Large intestine (tissue), 3 donors: ENCODE results near the gene KBTBD4. TPM values are rescaled to one million over a fixed set of nuclear protein-coding genes. Genes with fewer than 3 reads are reported as not detected.

ENCODE experiments used
- DNase-seq, 2 donors: peaks; one replicate each; pipeline versions ENCODE4 v3.0.0 to v3.0.0-alpha.2; 2013
- H3K27ac ChIP-seq: one replicate; pipeline ENCODE4 v1.5.1; 2013; ENCODE audit warnings: low read length
- H3K27me3 ChIP-seq: 2 replicates; pipeline ENCODE4 v1.6.1; 2013; ENCODE audit warnings: low read length; ENCODE audit not compliant: control insufficient read depth, insufficient read depth
- H3K36me3 ChIP-seq: 2 replicates; pipeline ENCODE4 v1.6.1; 2013; ENCODE audit warnings: low read length; ENCODE audit not compliant: control insufficient read depth, insufficient read depth
- H3K4me1 ChIP-seq: one replicate; pipeline ENCODE4 v1.6.1; 2013; ENCODE audit warnings: low read length; ENCODE audit not compliant: control insufficient read depth, insufficient read depth
- H3K4me3 ChIP-seq: one replicate; pipeline ENCODE4 v1.5.1; 2013; ENCODE audit warnings: low read length
- H3K9me3 ChIP-seq: one replicate; pipeline ENCODE4 v1.6.1; 2013; ENCODE audit warnings: mild to moderate bottlenecking, low read depth, low read length, moderate library complexity; ENCODE audit not compliant: control insufficient read depth
- WGBS: methylation state at CpG from one replicate; pipeline ENCODE4 v1.1.5; 2013; ENCODE audit warnings: low lambda C conversion rate; ENCODE audit not compliant: insufficient coverage; 5-methylcytosine and 5-hydroxymethylcytosine counted together
- polyA plus RNA-seq: library from polyadenylated mRNA; unstranded; fragments of 120-200 nt; gene quantifications from one replicate; pipeline ENCODE4 v1.2.1, GENCODE V29; 2013

Gene KBTBD4
- polyA plus RNA-seq, 1 donor, result 13.9 TPM

DNA sequence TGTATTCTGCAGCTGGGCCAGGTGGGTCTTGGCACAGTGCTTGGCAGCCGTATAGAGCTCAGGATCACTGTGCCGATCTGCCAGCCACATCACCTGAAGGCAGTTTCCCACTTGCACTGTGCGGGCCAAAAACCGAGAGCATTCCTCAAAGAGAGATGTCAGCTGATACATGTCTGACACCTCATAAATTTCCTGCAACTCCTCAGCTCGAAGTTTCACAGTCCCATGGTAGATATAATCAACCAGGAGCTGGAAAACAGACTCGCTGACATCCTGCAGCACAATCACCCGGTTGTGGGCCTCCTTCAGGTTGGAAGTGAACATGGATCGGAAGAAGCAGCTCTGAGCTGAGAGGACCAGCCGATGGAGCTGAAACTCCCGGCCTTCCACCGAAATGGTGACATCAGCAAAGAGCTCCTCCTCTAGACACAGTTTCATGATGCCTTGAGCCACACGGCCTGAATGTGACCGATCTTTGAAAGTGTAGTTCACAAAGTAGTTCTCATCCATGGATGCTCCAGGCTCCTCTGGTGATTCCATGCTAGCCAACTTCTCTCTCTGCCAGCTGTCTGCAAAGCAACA is 1.2 kb downstream of the KBTBD4 start:
- H3K4me1 ChIP-seq, result peaks cover 15% of the 10 kb centered on the region
- no peak overlapping the region for H3K27ac ChIP-seq
- H3K4me3 ChIP-seq, result no peak overlapping the region

GRCh38 chr11:47573321-47573720 is 5.4 kb downstream of the KBTBD4 start:
- Histone ChIP-seq H3K27ac (no peak overlapping the region), H3K4me3 (no peak overlapping the region), H3K36me3 (peaks cover 45% of the 10 kb centered on the region), H3K4me1 (peaks cover 7% of the 10 kb centered on the region), H3K9me3 (no peaks in the 10 kb centered on the region), H3K27me3 (no peaks in the 10 kb centered on the region)
- no CpG with 5 or more reads among the region's 11 CpGs for WGBS
- no peak for DNase-seq

More for the DNA sequence above, 1.2 kb downstream of the KBTBD4 start:
- Histone ChIP-seq H3K27me3 (no peaks in the 10 kb centered on the region), H3K36me3 (peaks cover 48% of the 10 kb centered on the region), H3K9me3 (no peaks in the 10 kb centered on the region)
- DNase-seq, result no peak
- no CpG with 5 or more reads among the region's 13 CpGs for WGBS

DNA sequence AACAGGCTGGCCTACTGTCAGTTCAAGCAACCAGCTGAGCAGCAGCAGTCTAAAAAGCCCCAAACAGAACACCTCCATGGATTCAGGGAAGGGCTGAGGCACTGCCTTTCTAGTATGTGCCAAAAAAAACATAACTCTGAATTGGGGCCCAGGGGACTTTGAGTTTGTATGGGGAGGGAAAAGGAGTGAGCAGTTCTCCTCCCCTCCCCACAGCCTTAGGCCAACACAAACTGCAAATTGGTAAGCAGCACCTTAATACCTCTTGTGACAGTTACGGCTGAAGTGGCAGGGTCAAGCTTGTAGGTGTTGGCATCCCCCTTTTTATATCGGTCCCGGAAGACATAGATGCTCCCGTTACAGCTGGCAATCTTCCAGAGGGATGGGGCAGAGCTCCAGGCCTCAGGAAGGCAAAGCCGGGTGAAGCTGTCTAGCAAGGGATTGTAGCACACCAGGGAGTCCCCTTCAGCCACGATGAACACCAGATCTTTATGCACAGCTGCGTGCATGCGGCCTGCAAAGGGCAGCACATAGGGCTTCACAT is 6.0 kb downstream of the KBTBD4 start:
- Histone ChIP-seq H3K27ac (no peak overlapping the region), H3K9me3 (no peaks in the 10 kb centered on the region), H3K36me3 (peaks cover 45% of the 10 kb centered on the region), H3K4me3 (no peak overlapping the region), H3K4me1 (peaks cover 3% of the 10 kb centered on the region), H3K27me3 (no peaks in the 10 kb centered on the region)
- WGBS, result no CpG with 5 or more reads among the region's 8 CpGs
- DNase-seq, result no peak

DNA sequence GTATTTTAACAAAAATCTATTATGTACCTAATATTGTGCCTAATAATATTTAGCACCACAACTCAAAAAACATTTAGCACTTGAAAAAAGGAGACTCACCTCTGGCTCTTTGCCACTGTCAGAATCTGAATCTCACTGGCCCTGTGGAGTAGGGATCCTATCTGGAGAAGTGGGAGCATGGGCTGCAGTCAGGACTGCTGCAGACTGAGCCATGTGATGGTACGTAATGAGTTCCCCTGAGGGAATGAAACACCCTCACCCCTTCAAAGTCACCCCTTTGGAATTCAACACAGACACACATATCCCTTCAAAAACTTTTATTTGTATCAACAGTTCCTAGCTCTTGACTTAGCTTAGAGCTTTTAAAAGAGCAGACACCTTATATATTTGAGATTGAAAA is 6.9 kb downstream of the KBTBD4 start:
- H3K36me3 ChIP-seq, result peaks cover 38% of the 10 kb centered on the region
- no peaks in the 10 kb centered on the region for H3K9me3 ChIP-seq
- no peak overlapping the region for H3K4me3 ChIP-seq
- no peaks in the 10 kb centered on the region for H3K4me1 ChIP-seq
- H3K27me3 ChIP-seq, result no peaks in the 10 kb centered on the region
- H3K27ac ChIP-seq, result no peak overlapping the region
- no CpG with 5 or more reads among the region's 1 CpG for WGBS
- DNase-seq, result no peak

DNA sequence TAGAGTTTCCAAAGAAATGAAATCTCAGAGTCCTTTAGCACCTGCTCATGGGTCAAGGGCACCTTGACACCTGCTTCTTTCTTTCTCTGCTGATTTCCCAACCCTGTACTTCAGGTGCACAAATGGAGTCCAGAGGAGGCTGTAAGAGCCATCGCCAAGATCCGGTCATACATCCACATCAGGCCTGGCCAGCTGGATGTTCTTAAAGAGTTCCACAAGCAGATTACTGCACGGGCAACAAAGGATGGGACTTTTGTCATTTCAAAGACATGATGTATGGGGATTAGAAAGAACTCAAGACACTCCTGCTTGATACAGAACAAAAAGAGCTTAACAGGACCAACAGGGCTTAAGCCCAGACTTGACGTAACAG is 7.4 kb downstream of the KBTBD4 start:
- no peak for DNase-seq
- no peak overlapping the region for H3K27ac ChIP-seq
- H3K9me3 ChIP-seq, result no peaks in the 10 kb centered on the region
- peaks cover 38% of the 10 kb centered on the region for H3K36me3 ChIP-seq
- no peaks in the 10 kb centered on the region for H3K27me3 ChIP-seq
- no peak overlapping the region for H3K4me3 ChIP-seq
- no peaks in the 10 kb centered on the region for H3K4me1 ChIP-seq
- WGBS, result 100% methylated on average over 1 of the region's 4 CpGs

DNA sequence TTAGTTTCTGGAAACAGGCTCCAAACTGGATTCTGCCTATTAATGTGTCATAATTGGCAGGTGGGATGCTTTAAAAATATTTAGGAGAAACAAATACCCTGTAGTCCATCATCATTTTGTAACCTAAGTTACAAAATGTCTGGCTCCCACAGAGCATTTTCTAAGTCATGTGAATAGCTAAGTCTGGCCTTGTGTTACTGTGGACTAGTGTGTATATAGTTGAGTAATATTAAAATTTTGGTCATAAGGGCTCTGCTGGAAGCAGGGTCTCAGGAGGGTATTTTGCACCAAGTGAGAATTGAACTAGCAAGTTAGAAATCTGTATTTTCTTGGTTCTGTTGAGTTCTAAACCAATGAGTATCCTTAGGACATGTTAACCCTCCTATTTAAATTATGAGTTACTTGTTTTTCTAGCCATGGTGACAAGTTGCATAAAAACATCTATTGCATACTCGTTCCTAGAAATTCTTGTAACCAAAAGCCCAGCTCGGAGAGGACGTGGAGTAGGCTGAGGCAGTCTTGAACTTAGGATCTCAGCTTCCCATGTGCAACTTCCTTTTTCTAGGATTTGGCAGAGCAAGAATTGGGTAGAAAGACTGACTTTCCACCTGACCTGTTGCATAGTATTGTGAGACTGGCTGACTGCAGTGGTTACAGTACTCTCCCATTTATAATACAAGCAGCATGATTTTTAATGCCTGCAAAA is 8.0 kb downstream of the KBTBD4 start:
- no CpG with 5 or more reads among the region's 3 CpGs for WGBS
- Histone ChIP-seq H3K27me3 (no peaks in the 10 kb centered on the region), H3K27ac (no peak overlapping the region), H3K9me3 (peaks cover 1% of the 10 kb centered on the region), H3K4me3 (no peak overlapping the region), H3K4me1 (no peaks in the 10 kb centered on the region), H3K36me3 (peaks cover 36% of the 10 kb centered on the region)
- DNase-seq, result no peak

GRCh38 chr11:47569646-47570045 is 9.1 kb downstream of the KBTBD4 start:
- Histone ChIP-seq H3K27ac (no peak overlapping the region), H3K36me3 (peaks cover 36% of the 10 kb centered on the region), H3K4me3 (no peak overlapping the region), H3K27me3 (no peaks in the 10 kb centered on the region), H3K4me1 (peaks cover 5% of the 10 kb centered on the region), H3K9me3 (peaks cover 2% of the 10 kb centered on the region)
- no CpG with 5 or more reads among the region's 7 CpGs for WGBS
- no peak for DNase-seq

GRCh38 chr11:47566149-47566698 is 12.5 kb downstream of the KBTBD4 start:
- WGBS, result no CpG with 5 or more reads among the region's 17 CpGs
- no peaks in the 10 kb centered on the region for H3K27me3 ChIP-seq
- H3K27ac ChIP-seq, result peak overlapping the region; percentile 19
- H3K4me1 ChIP-seq, result peaks cover 5% of the 10 kb centered on the region
- H3K4me3 ChIP-seq, result peak overlapping the region; percentile 86
- no peak for DNase-seq
- H3K9me3 ChIP-seq, result peaks cover 2% of the 10 kb centered on the region
- peaks cover 11% of the 10 kb centered on the region for H3K36me3 ChIP-seq

DNA sequence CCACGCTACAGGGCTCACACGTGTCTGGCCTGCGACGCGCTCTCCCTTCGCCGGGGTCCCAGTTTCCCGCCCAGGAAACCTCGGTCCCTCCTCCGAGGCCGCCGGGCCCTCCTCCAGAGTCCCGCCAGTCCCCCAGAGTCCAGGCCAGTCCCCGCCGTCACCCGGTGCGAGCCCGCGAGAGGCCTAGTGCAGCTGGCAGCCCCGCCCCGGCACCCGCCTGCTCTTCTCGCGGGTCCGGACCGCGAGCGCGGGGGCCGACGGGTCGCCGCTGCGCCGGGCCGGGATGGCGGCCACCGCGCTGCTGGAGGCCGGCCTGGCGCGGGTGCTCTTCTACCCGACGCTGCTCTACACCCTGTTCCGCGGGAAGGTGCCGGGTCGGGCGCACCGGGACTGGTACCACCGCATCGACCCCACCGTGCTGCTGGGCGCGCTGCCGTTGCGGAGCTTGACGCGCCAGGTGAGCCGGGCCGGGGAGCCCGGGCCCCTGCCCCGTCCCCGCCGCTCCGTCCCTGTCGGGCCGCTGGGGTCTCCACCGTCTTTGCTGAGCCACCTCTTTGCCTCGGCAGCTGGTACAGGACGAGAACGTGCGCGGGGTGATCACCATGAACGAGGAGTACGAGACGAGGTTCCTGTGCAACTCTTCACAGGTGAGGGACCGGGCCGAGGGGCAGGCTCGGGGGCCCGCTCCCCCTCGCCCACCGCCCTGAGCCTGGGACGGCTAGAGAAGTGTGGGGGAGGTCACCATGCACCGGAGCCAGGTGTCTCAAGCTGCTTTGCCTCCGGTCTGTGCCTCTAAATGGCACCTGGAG is 13.2 kb downstream of the KBTBD4 start, which contains the start of gene PTPMT1:
Gene PTPMT1 (plus strand): TSS at position 260 of the 809 bp plus-strand sequence. CDS start 24 bp downstream, at position 284.
- H3K4me1 ChIP-seq, result peaks cover 5% of the 10 kb centered on the region
- no peaks in the 10 kb centered on the region for H3K27me3 ChIP-seq
- peak; percentile 76 to 85 for DNase-seq
- H3K9me3 ChIP-seq, result peaks cover 2% of the 10 kb centered on the region
- H3K36me3 ChIP-seq, result peaks cover 9% of the 10 kb centered on the region
- H3K27ac ChIP-seq, result peak within 1 kb of the TSS; percentile 19
- no CpG with 5 or more reads among the region's 86 CpGs for WGBS
- peak within 1 kb of the TSS; percentile 86 for H3K4me3 ChIP-seq

GRCh38 chr11:47564933-47565339 is 13.8 kb downstream of the KBTBD4 start:
- Histone ChIP-seq H3K9me3 (peaks cover 2% of the 10 kb centered on the region), H3K27ac (peak overlapping the region; percentile 12), H3K4me3 (peak overlapping the region; percentile 86), H3K4me1 (peaks cover 5% of the 10 kb centered on the region), H3K27me3 (no peaks in the 10 kb centered on the region), H3K36me3 (peaks cover 6% of the 10 kb centered on the region)
- no CpG with 5 or more reads among the region's 11 CpGs for WGBS
- no peak for DNase-seq
